Amniotic epithelial cell (primary cell): ENCODE measurements around the gene WRAP73.

Experiments used
- DNase-seq: peaks from one replicate; pipeline ENCODE4 v3.0.0-alpha.2; 2010; ENCODE audit warnings: low read depth

WRAP73 gene, protein sequence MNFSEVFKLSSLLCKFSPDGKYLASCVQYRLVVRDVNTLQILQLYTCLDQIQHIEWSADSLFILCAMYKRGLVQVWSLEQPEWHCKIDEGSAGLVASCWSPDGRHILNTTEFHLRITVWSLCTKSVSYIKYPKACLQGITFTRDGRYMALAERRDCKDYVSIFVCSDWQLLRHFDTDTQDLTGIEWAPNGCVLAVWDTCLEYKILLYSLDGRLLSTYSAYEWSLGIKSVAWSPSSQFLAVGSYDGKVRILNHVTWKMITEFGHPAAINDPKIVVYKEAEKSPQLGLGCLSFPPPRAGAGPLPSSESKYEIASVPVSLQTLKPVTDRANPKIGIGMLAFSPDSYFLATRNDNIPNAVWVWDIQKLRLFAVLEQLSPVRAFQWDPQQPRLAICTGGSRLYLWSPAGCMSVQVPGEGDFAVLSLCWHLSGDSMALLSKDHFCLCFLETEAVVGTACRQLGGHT

GRCh38 chr1:3649342-3650247, at the start of gene WRAP73:
WRAP73 (minus strand) TSS chr1:3650103; CDS start chr1:3649999, 104 bp downstream.
- DNase-seq = peak; percentile 86

- DNase-seq = no peak
Measured at GRCh38 chr1:3699596-3699995, 49.7 kb upstream of the WRAP73 start.

DNA sequence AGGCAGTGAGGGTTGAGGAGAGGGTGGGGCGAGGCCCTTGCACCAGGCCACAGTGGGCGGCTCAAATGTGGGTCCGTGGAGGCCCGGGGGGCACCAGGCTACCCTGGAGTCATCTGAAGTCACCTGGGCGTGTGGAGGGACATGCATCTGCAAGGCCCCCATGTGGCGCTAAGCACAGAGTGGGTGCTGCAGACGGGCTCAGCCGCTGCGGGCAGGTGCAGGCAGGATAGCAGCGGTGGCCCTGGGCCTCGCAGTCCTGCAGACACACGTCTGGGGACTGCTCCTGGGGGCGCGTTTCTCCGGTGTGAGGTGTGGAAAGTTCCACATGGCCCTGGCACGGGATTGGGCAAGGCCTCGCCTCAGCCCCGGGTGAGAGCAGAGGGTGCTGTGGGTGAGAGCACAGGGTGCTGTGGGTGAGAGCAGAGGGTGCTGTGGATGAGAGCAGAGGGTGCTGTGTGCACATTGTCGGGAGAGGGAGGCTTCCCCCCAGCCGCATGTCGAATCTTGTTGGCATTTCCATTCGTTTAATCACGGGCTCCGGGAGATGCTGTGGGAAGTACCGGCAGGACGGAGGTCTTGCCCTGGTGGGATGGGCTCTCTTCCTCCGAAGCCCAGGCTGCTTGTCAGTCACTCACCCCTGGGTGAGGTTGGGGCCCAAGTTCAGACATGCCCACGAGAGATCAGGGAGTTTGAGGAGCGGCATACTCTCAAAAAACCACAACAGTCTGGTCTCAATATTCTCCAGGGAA, 48.9 kb upstream of the WRAP73 start:
- no peak for DNase-seq

DNA sequence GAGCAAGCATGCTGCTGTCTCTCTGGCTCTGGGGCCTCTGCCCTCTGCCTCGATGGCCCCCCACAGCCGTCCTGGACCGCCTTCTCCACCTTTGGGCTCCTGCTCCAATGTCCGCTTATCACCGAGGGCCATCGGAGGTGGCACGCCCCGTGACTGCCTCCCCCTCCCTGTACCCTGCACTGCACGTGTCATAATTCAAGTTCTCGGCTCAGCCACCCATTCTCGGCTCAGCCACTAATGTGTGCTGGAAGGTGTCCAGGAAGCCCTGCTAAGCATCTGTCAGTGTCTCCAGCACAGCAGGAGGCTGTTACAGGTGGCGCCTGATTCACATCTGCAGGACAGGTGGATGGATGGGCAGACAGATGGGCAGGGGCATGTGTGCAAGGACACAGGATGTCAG, 47.9 kb upstream of the WRAP73 start:
- DNase-seq = no peak

GRCh38 chr1:3697104-3697503, 47.2 kb upstream of the WRAP73 start:
- DNase-seq = no peak

DNA sequence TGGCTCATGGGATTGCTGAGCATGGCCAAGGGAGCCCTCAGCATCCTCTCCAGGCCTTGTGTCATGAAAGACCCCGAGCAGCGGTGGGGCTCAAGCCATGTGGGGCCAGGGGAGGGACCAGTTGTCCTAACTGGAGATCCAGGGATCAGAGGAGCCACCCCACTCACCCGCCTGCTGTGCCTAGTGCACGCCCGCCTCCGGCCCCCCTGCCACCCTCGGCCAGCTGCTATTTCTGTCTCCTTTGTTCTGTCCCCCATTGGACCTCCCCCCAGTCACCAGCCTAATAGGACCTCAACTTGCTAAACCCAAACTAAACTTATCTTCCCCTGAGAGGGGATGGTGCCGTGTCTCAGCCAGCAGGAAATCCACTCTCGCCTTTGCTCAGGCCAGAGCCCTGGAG, 46.8 kb upstream of the WRAP73 start:
- no peak for DNase-seq

DNA sequence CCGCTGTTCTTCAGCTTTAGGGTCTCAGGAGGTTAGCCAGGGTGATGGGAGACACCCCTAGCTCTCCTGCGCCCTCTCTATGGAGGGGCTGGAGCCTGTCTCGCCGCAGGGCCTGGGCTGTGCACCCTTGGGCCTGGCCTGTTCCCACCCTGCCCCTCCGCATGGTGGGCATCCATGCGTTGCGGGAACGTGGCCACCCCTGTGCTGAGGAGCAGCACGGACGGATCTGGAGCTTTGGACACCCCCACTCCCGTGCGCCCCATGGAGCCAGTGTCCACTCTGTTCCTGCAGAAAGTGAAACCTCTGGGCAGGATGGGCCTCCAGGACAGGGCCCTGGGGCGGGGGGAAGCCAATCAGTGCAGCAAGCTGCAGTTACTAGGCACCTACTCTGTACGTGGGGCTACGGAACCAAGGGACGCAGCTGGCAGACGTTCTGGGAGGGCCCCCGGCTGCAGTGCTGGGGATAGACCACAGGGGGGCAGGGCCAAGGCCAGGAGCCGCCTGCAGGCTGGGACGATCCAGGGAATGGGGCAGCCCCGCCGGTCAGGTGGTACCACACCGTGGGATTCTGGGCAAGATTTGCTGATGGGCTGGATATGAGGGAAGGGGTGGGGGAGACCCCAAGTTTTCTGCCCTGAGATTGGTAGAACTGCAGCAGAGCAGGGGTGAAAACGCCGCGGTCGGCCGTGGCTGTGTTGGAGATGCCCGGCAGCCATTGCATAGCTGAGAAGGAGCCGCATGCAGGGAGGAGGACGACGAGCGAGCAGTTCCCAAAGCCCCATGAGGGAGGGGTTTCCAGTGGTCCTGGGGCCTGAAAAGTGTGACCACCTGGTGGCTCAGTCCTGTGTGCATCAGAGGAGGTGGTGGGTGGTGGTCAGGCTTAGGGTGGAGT, 45.7 kb upstream of the WRAP73 start:
- DNase-seq = peak; percentile 11

- no peak for DNase-seq
Measured at GRCh38 chr1:3693321-3693720, 43.4 kb upstream of the WRAP73 start.

- no peak for DNase-seq
Measured at GRCh38 chr1:3692598-3692997, 42.7 kb upstream of the WRAP73 start.

- DNase-seq = no peak
Measured at GRCh38 chr1:3691421-3692204, 41.7 kb upstream of the WRAP73 start.

- DNase-seq = no peak
Measured at GRCh38 chr1:3690282-3691065, 40.6 kb upstream of the WRAP73 start.

DNA sequence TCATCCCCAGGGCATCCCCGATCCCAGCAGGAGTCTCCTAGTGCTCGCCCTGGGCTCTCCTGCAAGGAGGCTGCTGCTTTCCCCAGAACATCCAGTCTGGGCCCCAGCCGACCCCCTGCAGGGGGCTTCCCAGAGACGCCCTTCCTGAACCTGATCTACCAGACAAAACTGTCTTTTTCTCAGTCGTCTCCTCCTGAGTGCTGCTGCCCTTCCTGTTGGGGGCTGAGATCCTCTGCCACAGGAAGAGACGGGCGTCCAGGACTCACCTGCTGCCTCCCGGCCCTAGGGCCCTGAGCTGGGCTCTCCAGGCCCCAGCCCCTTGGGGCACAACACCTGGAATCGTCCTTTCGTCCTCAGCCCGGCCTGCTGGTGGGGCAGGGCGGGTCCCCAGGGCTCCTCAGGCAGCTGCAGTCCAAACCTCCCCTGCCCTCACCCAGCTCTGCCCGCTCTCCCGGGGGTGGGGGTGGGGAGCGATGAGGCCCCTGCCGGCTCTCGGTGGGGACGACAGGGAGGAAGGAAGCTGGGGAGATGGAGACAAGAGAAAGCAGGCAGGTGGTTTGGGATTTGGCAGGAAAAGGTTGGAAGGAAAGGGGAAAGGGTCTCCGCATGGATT, 39.3 kb upstream of the WRAP73 start:
- DNase-seq = no peak

- no peak for DNase-seq
Measured at GRCh38 chr1:3688356-3689137, 38.6 kb upstream of the WRAP73 start.

DNA sequence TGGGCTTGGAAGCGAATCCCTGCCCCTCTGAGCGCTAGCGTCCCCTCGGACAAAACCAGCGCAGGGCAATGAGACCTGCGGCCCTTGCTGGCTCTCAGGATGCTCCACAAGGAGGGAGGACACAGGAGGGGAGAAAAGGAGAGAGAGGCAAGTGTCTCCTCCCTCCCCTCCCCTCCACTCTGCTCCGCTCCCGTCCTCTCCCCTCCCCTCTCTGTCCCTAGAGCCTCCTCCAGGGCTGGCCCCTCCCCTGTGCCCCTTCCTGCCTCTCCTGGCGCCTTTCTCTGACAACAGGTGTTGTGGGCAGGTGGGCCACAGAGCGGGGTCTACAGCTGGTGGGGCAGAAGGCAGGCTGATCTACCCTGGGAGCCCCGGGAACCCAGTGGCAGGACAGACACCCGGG, 37.6 kb upstream of the WRAP73 start:
- DNase-seq = no peak

- DNase-seq = no peak
Measured at GRCh38 chr1:3685906-3686305, 36.0 kb upstream of the WRAP73 start.

GRCh38 chr1:3685222-3685621, 35.3 kb upstream of the WRAP73 start:
- no peak for DNase-seq

DNA sequence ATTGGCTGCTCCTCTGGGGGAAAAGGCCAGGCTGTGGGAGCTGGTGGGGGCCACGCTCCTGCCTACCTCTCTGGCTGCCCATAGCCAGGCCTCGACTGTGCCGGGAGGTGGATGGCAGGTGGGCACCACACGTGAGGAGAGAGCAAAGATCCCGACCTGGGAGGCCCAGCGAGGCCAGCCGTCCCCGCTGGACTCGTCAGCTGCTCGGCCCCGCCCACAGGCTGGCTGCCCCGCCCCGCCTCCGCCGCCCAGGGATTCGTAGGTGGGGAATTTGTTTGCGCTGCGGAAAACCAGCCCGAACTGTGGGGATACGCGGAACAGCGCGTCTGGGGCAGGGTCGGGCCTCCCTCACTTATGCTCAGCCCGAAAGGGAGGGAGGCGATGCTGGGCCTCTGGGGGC, 34.1 kb upstream of the WRAP73 start:
- DNase-seq = no peak

DNA sequence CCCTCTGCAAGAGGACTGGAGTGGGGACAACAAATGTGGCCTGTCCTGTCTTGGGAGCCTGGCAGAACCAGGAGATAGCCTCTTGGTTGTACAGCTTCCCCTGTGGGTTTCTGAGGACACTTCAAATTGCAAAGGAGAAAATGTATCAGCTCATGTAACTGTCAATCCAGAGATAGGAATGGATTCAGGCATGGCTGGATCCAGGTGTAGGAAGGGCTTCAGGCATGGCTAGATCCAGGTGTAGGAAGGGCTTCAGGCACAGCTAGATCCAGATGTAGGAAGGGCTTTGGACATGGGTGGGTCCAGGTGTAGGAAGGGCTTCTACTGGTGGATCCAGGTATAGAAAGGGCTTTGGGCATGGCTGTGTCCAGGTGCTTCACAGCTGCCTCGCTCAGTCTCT, 33.3 kb upstream of the WRAP73 start:
- DNase-seq = no peak
